Lung (tissue), 12 donors: ENCODE results near the gene POMT2. TPM values are rescaled to one million over a fixed set of nuclear protein-coding genes. Genes with fewer than 3 reads are reported as not detected.

Source experiments
- ATAC-seq: fragments of 200-7000 bp; cut with Tn5 transposase; one replicate; pipeline ENCODE4 v1.9.1; 2020; ENCODE audit warnings: moderate number of reproducible peaks; ENCODE audit not compliant: insufficient read depth, low FRiP score
- DNase-seq, 3 donors: peaks; one replicate each; pipeline ENCODE4 v3.0.0-alpha.2; 2013 to 2017
- H3K27ac ChIP-seq, 2 donors: one replicate each; pipeline ENCODE4 v1.5.1; 2013; ENCODE audit warnings: mild to moderate bottlenecking in 2 of 2, moderate library complexity in 2 of 2, control low read depth in 1 of 2, inconsistent platforms in 1 of 2, low read depth in 1 of 2, low read length in 1 of 2
- H3K27me3 ChIP-seq, 3 donors: one replicate each; pipeline ENCODE4 v1.5.1; 2013; ENCODE audit warnings: low read length in 2 of 3; ENCODE audit not compliant: control insufficient read depth in 3 of 3, insufficient read depth in 3 of 3
- H3K36me3 ChIP-seq, 4 donors: one replicate each; pipeline ENCODE4 v1.5.1; 2013; ENCODE audit warnings: low read length in 4 of 4, mild to moderate bottlenecking in 1 of 4, moderate library complexity in 1 of 4; ENCODE audit not compliant: control insufficient read depth in 4 of 4, insufficient read depth in 4 of 4
- H3K4me1 ChIP-seq, 5 donors: one replicate each; pipeline ENCODE4 v1.5.1; 2013; ENCODE audit warnings: low read length in 5 of 5, mild to moderate bottlenecking in 2 of 5, moderate library complexity in 1 of 5; ENCODE audit not compliant: control insufficient read depth in 5 of 5, insufficient read depth in 5 of 5
- H3K4me3 ChIP-seq: one replicate; pipeline ENCODE4 v1.5.1; 2013; ENCODE audit warnings: mild to moderate bottlenecking, control low read depth, moderate library complexity
- H3K9ac ChIP-seq, 2 donors: one replicate each; pipeline ENCODE4 v1.5.1; 2013; ENCODE audit warnings: low read length in 2 of 2, control low read depth in 1 of 2; ENCODE audit not compliant: insufficient read depth in 1 of 2
- H3K9me3 ChIP-seq, 4 donors: one replicate each; pipeline ENCODE4 v1.5.1; 2013; ENCODE audit warnings: low read length in 3 of 4, mild to moderate bottlenecking in 1 of 4, moderate library complexity in 1 of 4; ENCODE audit not compliant: control insufficient read depth in 4 of 4, insufficient read depth in 3 of 4
- WGBS, 2 donors: extraction: QIAGEN DNeasy Blood & Tissue Kit; methylation state at CpG; one replicate each; pipeline ENCODE4 v1.1.7; 2013; 5-methylcytosine and 5-hydroxymethylcytosine counted together
- polyA plus RNA-seq, 2 donors: library from polyadenylated mRNA; stranded (reverse); fragments of 200-250 nt; gene quantifications; one replicate each; pipeline ENCODE4 v1.2.1, GENCODE V29; 2013
- total RNA-seq, 2 donors: library from RNA; depleted of rRNA in 1 of 2; stranded (reverse); fragments of >200 nt in 1 of 2; gene quantifications; one replicate each; pipeline ENCODE4 v1.2.1, GENCODE V29; 2014 to 2021
- TF ChIP-seq, protein P1 (sequence below): IDR thresholded peaks from 2 replicates; pipeline ENCODE4 v1.5.1; 2012; ENCODE audit warnings: mild to moderate bottlenecking; ENCODE audit errors: control extremely low read depth, extremely low read depth
- donor health status: control.
- donor health status: control.
- donor health status: Bipolar disorder and iron deficiency.
- donor health status: healthy.
- donor health status: DM: yes; HTN: yes; CAD: no.

Gene POMT2
- total and polyA plus RNA-seq, 4 donors, result 10.0 to 43.1 (median 14.2) TPM

DNA sequence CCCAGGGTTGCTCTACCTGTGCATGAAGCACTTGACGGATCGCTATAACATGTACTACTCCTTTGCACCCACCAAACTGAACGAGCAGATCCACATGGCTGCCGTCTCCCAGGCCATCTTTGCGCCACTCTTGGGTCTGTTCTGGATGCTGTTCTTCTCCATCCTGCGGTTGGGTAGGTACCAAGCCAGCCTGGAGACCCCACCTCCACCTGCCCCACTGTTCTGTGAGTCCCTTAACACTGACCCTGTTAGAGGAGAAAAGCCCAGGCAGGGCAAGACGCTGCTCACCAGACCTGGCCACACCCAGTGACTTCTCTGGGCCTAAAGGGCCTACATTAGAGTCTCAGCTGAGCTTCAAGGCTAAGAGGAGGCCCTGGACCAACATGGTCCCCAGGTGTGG lies 71.4 kb downstream of the POMT2 start:
- Histone ChIP-seq H3K9me3 (peaks cover 0 to 6% (median 0%) of the 10 kb centered on the region in 4 donors), H3K4me1 (no peaks in the 10 kb centered on the region), H3K27me3 (peaks cover 0 to 10% (median 0%) of the 10 kb centered on the region in 3 donors), H3K9ac (no peak overlapping the region), H3K36me3 (no peaks in the 10 kb centered on the region), H3K4me3 (no peak overlapping the region), H3K27ac (no peak overlapping the region)
- DNase-seq, result no peak
- ATAC-seq, result no peak
- TF ChIP-seq, protein P1, sequence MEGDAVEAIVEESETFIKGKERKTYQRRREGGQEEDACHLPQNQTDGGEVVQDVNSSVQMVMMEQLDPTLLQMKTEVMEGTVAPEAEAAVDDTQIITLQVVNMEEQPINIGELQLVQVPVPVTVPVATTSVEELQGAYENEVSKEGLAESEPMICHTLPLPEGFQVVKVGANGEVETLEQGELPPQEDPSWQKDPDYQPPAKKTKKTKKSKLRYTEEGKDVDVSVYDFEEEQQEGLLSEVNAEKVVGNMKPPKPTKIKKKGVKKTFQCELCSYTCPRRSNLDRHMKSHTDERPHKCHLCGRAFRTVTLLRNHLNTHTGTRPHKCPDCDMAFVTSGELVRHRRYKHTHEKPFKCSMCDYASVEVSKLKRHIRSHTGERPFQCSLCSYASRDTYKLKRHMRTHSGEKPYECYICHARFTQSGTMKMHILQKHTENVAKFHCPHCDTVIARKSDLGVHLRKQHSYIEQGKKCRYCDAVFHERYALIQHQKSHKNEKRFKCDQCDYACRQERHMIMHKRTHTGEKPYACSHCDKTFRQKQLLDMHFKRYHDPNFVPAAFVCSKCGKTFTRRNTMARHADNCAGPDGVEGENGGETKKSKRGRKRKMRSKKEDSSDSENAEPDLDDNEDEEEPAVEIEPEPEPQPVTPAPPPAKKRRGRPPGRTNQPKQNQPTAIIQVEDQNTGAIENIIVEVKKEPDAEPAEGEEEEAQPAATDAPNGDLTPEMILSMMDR, result no peak
- 91 to 92% methylated on average over 7 of the region's 7 CpGs for WGBS, 2 donors

DNA sequence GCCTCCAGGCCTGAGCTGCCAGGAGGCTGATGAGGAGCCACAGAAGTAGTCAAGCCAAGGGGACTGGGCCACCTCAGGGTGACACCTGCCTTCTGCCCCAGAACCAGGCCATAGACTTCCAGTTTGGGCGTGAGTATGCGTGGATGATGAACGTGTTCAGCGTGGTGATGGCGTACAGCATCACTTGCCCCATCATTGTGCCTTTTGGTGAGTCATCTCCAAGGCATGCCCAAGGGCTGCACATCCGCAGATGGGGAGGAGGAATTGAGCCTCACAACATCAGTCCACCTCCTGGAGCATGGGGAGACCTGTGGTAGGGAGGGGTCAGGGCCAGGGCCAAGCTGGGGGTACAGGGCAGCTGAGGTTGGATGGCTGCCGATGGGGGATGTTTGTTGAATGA lies 72.0 kb downstream of the POMT2 start:
- Histone ChIP-seq H3K9me3 (peaks cover 0 to 6% (median 0%) of the 10 kb centered on the region in 4 donors), H3K9ac (no peak overlapping the region), H3K4me1 (no peaks in the 10 kb centered on the region), H3K36me3 (no peaks in the 10 kb centered on the region), H3K27me3 (peaks cover 0 to 10% (median 0%) of the 10 kb centered on the region in 3 donors), H3K4me3 (no peak overlapping the region), H3K27ac (no peak overlapping the region)
- DNase-seq (no peak), ATAC-seq (no peak)
- TF ChIP-seq, protein P1, result no peak
- WGBS, 2 donors, result 92 to 94% methylated on average over 7 of the region's 7 CpGs

DNA sequence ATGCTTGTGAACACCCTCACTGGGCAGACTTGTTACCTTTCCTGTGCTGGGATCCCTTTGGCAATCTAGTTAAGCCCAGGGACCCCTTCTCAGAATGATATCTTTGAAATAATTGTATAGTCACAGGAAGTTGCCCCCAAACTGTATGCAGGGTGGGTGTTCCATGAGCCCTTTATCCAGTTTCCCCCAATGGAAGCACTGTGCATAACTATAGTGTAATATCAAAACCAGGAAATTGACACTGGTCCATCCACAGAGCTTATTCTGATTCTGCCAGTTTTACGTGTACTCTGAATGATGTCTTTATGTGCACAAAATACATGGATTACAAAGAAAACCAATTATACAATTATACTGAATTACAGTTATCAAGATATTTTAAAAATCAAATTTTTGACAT lies 73.9 kb downstream of the POMT2 start:
- Histone ChIP-seq H3K9ac (no peak overlapping the region), H3K4me3 (no peak overlapping the region), H3K4me1 (no peaks in the 10 kb centered on the region), H3K27me3 (peaks cover 0 to 8% (median 0%) of the 10 kb centered on the region in 3 donors), H3K36me3 (no peaks in the 10 kb centered on the region), H3K9me3 (peaks cover 0 to 2% (median 0%) of the 10 kb centered on the region in 4 donors), H3K27ac (no peak overlapping the region)
- WGBS, 2 donors, result 91 to 96% methylated on average over 1 of the region's 1 CpG
- no peak for ATAC-seq
- TF ChIP-seq, protein P1, result no peak
- no peak for DNase-seq

DNA sequence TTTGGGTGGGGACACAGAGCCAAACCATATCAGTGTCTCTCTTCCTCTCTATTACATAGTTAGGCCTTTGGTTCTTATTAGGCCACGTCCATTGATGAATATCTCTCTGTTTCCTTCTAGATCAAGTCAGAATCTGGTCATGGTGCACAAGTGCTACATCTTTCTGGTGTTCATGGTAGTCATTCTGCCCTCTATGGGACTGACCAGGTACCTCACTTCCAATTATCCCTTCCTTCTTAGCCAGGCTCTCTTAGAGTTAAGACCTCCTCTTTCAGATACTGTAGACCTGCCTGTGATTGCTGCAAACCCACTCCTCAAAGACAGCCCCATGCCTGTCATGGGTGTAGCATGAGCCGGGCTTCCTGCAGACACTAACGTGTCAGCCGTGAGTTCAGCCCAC lies 74.9 kb downstream of the POMT2 start:
- Histone ChIP-seq H3K27ac (no peak overlapping the region), H3K36me3 (no peaks in the 10 kb centered on the region), H3K4me1 (no peaks in the 10 kb centered on the region), H3K27me3 (no peaks in the 10 kb centered on the region), H3K4me3 (no peak overlapping the region), H3K9ac (no peak overlapping the region), H3K9me3 (no peaks in the 10 kb centered on the region)
- TF ChIP-seq, protein P1, result no peak
- no peak for DNase-seq
- WGBS, 2 donors, result 77 to 83% methylated on average over 4 of the region's 4 CpGs
- no peak for ATAC-seq
